Measurements from ENCODE around the gene PDLIM7.

DNA sequence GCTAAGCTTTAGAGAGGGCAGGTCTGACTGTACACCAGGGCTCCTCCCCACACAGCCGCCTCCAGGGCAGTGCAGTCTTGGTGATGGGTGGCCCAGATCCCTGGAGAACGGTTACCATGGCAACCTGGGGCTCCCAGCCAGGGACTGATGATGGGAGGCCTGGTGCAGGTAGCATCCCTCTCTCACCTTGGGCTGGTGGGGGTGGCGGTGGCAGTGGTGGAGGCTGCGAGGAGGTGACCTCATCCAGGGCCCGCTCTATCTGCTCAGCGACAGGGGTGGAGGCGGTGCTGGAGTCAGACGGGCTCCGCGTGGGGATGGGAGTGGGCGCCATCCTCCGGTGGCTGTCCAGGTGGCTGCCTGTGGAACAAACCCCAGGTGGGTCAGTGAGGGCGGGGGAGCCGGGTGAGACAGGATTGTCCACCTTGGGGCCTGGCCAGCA is 38.5 kb downstream of the PDLIM7 start:
- TF ChIP-seq, protein P1, sequence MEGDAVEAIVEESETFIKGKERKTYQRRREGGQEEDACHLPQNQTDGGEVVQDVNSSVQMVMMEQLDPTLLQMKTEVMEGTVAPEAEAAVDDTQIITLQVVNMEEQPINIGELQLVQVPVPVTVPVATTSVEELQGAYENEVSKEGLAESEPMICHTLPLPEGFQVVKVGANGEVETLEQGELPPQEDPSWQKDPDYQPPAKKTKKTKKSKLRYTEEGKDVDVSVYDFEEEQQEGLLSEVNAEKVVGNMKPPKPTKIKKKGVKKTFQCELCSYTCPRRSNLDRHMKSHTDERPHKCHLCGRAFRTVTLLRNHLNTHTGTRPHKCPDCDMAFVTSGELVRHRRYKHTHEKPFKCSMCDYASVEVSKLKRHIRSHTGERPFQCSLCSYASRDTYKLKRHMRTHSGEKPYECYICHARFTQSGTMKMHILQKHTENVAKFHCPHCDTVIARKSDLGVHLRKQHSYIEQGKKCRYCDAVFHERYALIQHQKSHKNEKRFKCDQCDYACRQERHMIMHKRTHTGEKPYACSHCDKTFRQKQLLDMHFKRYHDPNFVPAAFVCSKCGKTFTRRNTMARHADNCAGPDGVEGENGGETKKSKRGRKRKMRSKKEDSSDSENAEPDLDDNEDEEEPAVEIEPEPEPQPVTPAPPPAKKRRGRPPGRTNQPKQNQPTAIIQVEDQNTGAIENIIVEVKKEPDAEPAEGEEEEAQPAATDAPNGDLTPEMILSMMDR (conservative IDR thresholded peaks at IDR 0.05; ENCODE audit: low read length): no peak
- TF ChIP-seq EZH2phosphoT487 (IDR thresholded peaks at IDR 0.05; ENCODE audit: borderline replicate concordance, low read depth, low read length): no peak

Data from OCI-LY7 (cell line).